Measurements from ENCODE around the gene RNF224.

DNA sequence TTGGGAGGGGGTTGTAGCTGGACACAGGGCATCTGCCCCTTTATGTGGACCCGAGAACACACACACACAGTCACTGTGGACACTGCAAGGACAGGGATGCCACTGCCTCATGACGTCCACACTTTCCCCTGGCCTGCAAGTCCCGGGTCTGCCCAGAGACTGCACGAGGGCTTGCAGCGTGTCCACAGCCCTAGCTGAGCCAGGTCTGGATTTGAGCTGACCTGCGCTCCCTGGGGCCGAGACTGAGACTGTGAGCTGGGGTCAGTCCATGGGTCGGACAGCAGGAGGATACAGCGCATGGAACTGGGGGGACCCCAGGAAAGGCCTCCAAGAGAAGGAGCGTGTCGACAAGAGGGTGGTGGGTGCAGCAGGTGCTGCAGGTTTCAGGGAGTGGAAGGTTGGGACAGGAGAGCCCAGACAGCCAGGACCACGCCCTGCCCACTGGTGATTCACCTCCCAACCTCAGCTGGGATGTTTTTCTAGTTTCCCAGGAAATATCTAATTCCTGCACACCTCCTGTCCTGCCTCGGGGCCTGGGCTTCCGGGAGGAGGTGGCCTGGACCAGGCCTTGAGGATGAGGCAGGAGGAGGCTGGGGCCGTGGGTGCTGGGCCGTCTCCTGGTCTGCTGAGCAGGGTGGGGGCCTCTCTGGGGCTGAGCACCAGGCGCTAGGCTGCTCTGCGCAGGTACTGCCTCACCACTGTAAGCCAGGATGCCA, 806 bp upstream of the RNF224 start:
- no peak for TF ChIP-seq SP1 (IDR thresholded peaks at IDR 0.05)
- no peak for TF ChIP-seq SP1 (CRISPR knock-in tag; IDR thresholded peaks at IDR 0.05)
- TF ChIP-seq, protein P1, sequence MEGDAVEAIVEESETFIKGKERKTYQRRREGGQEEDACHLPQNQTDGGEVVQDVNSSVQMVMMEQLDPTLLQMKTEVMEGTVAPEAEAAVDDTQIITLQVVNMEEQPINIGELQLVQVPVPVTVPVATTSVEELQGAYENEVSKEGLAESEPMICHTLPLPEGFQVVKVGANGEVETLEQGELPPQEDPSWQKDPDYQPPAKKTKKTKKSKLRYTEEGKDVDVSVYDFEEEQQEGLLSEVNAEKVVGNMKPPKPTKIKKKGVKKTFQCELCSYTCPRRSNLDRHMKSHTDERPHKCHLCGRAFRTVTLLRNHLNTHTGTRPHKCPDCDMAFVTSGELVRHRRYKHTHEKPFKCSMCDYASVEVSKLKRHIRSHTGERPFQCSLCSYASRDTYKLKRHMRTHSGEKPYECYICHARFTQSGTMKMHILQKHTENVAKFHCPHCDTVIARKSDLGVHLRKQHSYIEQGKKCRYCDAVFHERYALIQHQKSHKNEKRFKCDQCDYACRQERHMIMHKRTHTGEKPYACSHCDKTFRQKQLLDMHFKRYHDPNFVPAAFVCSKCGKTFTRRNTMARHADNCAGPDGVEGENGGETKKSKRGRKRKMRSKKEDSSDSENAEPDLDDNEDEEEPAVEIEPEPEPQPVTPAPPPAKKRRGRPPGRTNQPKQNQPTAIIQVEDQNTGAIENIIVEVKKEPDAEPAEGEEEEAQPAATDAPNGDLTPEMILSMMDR (CRISPR knock-in tag; IDR thresholded peaks at IDR 0.05), result 0 out of 2 replicates have a peak, but pooled peaks have one; percentile 13
- no peak for TF ChIP-seq ZNF589 (CRISPR knock-in tag; conservative IDR thresholded peaks at IDR 0.05)
- TF ChIP-seq POLR2A (IDR thresholded peaks at IDR 0.05; ENCODE audit: insufficient read depth in 1 of 2, low read depth in 2 of 2, low read length in 2 of 2), result peak in 1 of 2 experiments; percentile 44; a peak in 1 of 4 replicates
- TF ChIP-seq, protein P2, sequence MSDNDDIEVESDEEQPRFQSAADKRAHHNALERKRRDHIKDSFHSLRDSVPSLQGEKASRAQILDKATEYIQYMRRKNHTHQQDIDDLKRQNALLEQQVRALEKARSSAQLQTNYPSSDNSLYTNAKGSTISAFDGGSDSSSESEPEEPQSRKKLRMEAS (IDR thresholded peaks at IDR 0.05), result no peak
